NOMO-1 treated with DMSO at 0.1 percent for 48 hours (cell line): ENCODE data around the gene PDIA5.

Source experiments
- DNase-seq: peaks from one replicate; lab custom pipeline; 2025; ENCODE audit not compliant: unreplicated experiment; lab: John Stamatoyannopoulos, UW

Gene PDIA5

GRCh38 chr3:123070510-123070909, 3.7 kb downstream of the PDIA5 start:
- no peak for DNase-seq

GRCh38 chr3:123071146-123071545, 4.3 kb downstream of the PDIA5 start:
- no peak for DNase-seq

GRCh38 chr3:123071581-123071980, 4.8 kb downstream of the PDIA5 start:
- no peak for DNase-seq

GRCh38 chr3:123072152-123072551, 5.3 kb downstream of the PDIA5 start:
- DNase-seq, result no peak

- DNase-seq, result no peak
Measured at GRCh38 chr3:123072564-123072963, 5.7 kb downstream of the PDIA5 start.

- DNase-seq, result no peak
Measured at GRCh38 chr3:123075359-123075758, 8.5 kb downstream of the PDIA5 start.

- DNase-seq, result no peak
Measured at GRCh38 chr3:123076112-123076495, 9.3 kb downstream of the PDIA5 start.

- no peak for DNase-seq
Measured at GRCh38 chr3:123076496-123077418, 9.9 kb downstream of the PDIA5 start.

GRCh38 chr3:123078101-123078500, 11.3 kb downstream of the PDIA5 start:
- no peak for DNase-seq

- DNase-seq, result no peak
Measured at GRCh38 chr3:123080864-123081562, 14.2 kb downstream of the PDIA5 start.

GRCh38 chr3:123081718-123082369, 15.0 kb downstream of the PDIA5 start:
- no peak for DNase-seq

- DNase-seq, result no peak
Measured at GRCh38 chr3:123082370-123083065, 15.7 kb downstream of the PDIA5 start.

- no peak for DNase-seq
Measured at GRCh38 chr3:123083383-123084124, 16.7 kb downstream of the PDIA5 start.

- no peak for DNase-seq
Measured at GRCh38 chr3:123084192-123084591, 17.4 kb downstream of the PDIA5 start.

- no peak for DNase-seq
Measured at GRCh38 chr3:123084738-123085237, 18.0 kb downstream of the PDIA5 start.

- DNase-seq, result no peak
Measured at GRCh38 chr3:123085293-123085931, 18.6 kb downstream of the PDIA5 start.

- no peak for DNase-seq
Measured at GRCh38 chr3:123085932-123086627, 19.3 kb downstream of the PDIA5 start.

GRCh38 chr3:123088387-123088786, 21.6 kb downstream of the PDIA5 start:
- DNase-seq, result no peak
